ENCODE measurements around the gene MEPE.

MEPE gene, protein sequence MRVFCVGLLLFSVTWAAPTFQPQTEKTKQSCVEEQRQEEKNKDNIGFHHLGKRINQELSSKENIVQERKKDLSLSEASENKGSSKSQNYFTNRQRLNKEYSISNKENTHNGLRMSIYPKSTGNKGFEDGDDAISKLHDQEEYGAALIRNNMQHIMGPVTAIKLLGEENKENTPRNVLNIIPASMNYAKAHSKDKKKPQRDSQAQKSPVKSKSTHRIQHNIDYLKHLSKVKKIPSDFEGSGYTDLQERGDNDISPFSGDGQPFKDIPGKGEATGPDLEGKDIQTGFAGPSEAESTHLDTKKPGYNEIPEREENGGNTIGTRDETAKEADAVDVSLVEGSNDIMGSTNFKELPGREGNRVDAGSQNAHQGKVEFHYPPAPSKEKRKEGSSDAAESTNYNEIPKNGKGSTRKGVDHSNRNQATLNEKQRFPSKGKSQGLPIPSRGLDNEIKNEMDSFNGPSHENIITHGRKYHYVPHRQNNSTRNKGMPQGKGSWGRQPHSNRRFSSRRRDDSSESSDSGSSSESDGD

DNA sequence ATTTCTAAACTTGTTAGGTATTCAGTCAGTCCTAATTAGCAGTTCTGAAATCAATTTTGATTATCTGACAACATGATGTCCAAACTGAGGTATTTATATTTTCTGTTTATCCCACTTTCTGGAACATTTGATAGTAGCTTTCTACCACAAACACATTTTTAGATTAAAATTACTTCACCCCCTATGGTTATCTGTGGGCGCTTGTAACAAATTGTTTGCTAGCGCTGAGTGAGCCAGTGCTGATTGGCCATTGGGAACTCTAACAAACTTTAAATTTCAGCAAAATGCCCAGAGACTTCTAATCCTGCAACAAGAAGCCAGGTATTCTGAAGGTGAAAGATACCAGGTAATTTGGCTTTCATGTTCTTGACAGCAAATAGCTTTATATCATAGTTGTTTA lies at the start of gene MEPE:
Gene MEPE (plus strand): TSS at position 301 of the 400 bp plus-strand sequence. CDS start 1,746 bp downstream, outside the sequence.
- no peak for DNase-seq (ENCODE audit: low read depth)

DNA sequence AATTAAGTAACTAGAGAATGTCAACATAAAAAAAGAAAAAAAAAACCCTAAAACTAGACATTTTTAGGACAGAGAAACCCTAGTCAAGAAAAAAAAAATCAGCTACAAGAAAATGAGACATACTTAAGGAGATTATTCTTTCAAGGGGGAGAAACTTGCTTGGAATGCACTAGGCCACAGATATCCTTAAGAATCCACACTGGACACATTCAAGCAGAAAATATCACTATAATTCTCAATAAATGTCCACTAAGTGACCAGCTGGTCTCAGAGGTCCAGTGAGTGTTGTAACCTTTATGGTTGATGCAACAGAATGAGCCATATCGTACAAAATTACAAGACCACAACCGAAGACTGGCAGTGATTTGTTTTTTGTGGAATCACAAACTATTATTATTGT lies 49.0 kb upstream of the MEPE start:
- DNase-seq (ENCODE audit: low read depth): no peak

DNA sequence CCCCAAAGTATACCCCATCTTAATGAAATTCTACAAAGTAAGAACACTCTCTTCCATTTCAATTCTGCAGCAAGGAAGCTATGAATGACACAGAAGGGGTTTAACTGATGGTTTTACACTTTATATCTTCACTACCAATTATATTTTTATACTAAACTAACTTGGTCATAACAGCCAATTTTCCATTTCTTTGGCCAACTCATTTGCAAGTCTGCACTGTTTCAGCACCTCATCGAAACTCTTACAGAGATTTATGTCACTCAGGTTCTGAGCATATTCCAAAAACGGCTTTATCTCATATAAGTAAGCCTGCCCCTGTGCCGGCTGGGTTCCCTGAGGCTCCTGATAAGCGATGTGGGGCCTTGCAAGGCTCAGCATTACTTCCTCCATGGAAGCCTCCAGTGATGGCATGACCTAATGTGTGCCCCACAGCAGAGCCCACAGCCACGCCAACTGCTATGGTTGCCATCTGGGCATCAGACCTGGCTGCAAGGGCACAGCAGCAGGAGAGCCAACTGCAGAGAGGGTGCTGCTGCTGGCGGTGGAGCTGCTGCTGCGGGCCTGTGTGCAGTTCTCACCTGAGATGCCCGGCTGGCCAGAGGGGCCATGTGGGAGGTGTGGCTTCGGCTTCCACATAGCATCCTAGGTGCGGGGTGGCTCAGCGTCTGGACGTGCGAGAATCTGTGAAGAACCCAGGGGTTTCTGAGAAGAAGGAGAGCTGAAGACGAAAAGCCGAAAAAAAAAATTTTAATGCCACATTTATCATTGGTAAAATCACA lies 46.8 kb upstream of the MEPE start:
- no peak for DNase-seq (ENCODE audit: low read depth)

DNA sequence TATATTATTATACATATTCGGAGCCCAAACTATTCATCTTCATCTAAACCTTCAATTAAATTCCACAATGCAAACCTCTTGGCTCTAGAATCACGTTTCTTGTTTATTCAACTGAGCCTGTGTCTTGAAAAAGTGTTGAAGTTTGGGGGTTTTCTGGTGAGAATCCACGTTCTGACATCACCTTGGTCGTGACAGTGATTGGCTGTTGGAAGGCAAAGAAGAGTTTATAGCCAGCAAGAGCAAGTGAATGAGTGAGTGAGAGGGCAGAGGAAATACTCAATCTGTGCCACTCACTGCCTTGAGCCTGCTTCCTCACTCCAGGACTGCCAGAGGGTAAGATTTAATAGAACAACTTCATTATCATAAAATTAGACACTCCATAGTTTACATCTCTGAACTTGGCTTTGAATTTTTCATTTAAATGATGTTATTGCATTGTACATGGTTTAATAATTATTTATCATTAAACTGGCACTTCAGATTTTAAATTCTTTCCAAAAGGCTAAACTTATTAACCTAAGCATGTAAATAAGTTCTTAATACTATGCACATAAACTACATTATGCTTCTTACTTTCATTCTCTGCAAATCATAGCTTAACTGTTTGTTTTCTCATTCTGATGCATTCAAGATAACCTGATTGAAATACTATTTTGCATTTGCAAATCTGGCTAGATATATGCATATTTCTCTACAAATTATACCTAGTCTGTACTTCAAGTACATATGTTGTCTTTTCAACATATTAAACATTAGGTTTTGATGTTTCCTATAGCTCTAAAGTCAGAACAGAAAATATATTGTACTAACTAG lies 33.3 kb upstream of the MEPE start, which contains the start of gene IBSP:
Gene IBSP (plus strand): TSS at position 254 of the 813 bp plus-strand sequence. CDS start 2,808 bp downstream, outside the sequence.
- DNase-seq (ENCODE audit: low read depth): no peak

DNA sequence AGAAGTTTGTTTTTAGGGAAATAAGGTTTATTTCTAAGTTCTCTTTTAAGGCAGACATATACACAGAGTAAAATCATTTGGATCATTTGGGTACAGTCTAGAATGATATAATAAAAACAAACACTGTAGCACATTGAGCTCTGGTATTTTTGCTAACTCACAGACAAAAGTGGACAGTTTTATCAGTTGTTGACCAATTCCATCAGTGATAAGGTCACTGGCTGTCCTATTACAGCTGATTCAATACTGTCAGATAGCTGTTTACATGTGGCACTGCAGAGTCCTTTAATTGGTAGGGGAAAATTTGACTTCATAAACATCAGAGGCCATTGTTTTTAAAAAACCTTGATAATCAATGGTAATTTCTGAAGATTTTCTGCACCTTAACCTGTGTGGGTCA lies 29.9 kb upstream of the MEPE start:
- no peak for DNase-seq (ENCODE audit: low read depth)

DNA sequence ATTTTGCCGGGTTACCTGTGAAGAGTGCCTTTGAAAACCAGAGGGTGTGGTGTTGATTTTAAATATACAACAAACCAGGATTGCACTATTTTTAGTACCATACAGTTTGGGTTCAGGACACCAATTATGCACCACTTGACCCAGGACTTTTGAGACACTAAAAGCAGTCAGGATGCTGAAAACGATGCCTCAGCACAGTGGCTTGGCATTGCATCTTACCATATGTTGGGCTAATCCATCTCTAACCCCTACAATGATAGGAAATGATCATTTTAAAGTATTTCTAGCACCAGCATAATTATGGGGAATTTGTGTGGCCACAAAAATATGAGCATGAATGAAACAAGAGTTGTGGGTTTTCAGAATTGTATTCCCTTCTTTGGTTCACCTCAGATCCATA lies 29.3 kb upstream of the MEPE start:
- no peak for DNase-seq (ENCODE audit: low read depth)

DNA sequence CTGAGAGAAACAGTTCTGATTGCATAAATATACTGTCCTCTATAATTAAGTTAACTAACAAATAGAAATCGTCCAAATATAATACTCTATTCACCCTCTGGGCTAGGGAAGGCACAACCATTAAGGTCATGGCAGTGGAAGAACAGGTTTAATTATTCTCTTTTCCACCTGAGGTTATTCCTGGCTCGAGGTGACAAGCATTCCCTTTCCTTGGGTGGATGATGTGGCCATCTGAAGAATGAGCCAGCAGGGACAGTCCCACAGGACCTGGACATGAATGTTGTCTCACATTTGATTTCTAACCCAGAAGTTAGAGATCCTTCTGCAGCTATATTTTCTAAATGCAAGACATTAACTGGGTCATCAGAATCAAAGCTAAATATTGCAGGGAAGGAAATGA lies 27.9 kb upstream of the MEPE start:
- no peak for DNase-seq (ENCODE audit: low read depth)

DNA sequence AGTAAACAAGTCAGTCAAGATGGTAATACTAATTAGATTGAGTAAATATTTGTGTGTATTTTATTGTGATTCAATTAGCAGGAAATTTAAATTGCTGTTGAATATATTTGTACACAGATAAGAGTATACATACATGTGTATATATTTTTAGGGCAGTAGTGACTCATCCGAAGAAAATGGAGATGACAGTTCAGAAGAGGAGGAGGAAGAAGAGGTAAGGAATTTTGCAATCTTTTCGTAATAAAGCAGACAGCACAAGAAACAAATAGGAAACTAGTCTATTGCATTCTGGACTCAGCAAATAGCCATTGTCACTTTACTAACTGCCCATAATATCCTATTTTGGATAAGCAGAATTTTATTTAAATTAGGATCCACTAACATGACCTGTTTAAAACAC lies 26.8 kb upstream of the MEPE start:
- DNase-seq (ENCODE audit: low read depth): no peak

DNA sequence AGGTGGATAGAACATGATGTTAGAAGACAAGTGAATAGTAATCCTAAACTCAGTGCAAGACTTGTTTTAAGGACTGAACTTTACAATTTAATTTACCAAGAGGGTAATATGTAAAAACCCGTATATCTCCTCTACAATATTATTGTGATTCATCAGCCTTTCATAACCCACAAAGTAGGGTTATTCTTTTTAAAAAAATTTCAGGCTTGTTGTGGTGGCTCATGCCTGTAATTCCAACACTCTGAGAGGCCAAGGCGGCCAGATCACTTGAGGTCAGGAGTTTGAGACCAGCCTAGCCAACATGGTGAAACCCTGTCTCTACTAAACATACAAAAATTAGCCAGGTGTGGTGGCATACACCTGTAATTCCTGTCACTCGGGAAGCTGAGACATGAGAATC lies 26.2 kb upstream of the MEPE start:
- DNase-seq (ENCODE audit: low read depth): no peak

DNA sequence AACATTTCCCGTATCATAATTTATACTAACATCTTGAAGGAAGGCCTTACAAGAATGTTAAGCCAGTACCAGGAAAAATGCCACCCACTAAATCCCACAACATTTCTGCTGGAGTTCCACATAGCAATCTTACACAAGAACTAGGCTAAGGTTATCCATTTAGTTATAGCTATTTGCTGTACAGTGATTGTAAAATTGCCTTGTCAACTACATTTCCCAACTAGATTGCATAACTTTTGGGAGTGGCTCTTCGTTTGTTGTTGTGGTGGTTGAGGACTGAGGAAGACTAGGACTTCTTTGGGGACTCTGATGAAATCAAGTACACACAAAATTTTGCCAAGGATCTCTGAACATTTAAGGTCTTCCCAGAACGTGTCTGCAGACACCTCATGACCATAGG lies 25.4 kb upstream of the MEPE start:
- no peak for DNase-seq (ENCODE audit: low read depth)

DNA sequence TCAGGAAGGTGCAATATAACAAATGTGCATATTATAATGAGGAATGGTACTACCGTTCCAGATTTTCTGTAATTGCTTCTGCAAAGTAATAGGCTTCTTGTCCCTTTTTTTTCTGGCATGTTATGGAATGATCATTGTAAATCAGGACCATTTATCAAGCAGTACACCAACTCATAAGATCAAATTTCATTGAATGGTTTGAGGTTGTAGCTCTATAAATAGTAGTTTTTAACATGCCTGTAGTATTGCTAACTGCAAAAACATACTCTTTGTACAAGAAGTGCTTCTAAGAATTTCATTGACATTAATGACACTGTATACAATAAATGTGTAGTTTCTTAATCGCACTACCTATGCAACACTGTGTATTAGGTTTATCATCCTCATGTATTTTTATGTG lies 20.8 kb upstream of the MEPE start:
- DNase-seq (ENCODE audit: low read depth): no peak

DNA sequence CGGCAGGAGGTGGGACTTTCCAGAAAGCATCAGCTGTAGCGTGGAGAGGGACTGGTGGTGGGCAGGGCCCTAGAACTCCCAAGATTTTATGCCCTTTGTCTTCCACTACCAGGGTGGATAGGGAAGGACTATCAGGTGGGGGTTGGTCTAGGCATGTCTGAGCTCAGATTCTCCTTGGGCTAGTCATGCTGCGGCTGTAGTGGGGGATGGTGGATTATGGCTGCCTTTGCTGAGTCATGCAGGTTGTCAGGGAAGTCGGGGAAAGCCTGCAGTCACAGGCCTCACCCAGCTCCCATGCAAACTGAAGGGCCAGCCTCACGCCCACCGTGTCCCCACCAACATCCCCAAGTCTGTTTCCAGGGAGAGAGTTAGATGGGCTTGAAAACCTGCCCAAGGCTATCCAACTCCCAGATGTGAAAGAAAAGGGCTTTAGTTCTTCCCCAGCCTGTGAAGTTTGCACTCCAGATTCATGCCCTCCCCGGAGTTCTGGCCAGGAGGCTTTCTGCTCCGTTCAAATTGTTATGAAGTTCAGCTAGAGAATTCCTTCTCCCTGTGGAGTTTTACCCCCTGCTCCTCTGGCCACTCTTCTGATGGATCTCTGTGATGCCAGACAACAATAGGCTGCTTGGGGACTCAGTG lies 13.4 kb upstream of the MEPE start:
- no peak for DNase-seq (ENCODE audit: low read depth)

DNA sequence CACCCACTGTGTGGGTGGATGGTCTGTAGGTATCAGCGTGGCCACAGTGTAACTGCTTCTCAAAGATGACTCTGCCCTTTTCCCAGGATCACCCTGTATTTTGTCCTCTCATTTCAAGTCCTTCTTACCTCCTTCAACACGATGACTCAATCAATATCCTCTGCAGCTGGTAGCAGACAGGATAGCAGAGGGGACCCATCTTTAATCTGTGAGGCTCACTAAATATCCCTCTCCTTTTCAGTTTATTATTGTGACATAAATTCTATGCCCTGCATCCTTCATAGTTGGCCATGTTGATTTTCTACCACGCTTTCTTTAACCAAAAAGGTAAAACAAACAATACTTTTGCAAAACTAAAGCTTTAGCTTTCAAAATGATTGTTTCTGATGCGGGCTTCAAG lies 9.6 kb upstream of the MEPE start:
- DNase-seq (ENCODE audit: low read depth): no peak

DNA sequence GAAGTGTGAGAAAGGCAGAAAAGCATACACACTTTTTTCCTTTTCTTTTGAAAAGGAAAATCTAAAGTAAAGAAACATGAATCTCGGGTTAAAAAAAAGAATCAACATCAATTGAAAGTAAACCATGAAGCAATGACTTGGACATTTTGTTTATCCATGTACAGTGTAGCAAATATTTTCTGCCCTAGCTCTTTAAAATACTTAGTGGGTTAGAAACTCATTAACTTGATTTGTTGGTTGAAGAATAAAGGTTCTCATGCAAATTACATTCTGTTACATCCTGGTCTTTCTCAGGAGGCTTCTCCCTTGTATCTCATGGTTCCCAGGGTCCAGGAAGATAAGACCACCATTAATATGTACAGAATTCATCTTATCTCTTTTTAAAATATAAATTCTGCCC lies 9.0 kb upstream of the MEPE start:
- DNase-seq (ENCODE audit: low read depth): no peak

DNA sequence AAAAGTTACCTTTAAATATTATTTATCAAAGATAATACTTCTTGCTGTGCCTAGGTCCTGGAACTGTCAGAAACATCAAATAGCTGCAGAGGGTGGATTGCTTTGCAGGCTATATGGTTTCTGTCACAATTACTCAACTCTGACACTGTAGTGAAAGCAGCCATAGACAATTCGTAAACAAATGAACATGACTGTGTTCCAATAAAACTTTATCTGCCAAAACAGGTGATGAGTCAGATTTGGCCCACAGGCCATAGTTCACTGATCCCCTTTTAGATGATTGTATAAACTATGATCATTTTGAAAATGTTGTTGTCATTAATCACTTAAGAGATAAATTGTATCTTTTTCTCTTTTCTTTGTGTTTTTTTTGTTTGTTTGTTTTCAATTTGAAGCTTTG lies 8.4 kb upstream of the MEPE start:
- DNase-seq (ENCODE audit: low read depth): no peak

DNA sequence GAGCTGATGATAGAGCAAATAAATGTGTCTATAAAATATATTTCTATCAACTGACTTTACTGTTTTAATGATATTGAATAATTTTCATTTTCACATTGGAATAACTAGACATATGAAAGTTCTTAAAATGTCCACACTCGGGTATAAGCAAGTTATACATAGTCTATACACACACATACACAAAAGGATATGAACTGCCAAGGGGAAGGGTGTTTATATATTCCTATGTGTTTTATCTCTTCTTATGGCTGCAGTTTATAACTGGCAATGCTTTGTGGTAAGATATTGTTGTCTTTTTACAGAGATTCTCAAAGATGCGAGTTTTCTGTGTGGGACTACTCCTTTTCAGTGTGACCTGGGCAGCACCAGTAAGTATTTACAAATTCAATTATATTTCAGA lies 1.6 kb downstream of the MEPE start:
- no peak for DNase-seq (ENCODE audit: low read depth)

DNA sequence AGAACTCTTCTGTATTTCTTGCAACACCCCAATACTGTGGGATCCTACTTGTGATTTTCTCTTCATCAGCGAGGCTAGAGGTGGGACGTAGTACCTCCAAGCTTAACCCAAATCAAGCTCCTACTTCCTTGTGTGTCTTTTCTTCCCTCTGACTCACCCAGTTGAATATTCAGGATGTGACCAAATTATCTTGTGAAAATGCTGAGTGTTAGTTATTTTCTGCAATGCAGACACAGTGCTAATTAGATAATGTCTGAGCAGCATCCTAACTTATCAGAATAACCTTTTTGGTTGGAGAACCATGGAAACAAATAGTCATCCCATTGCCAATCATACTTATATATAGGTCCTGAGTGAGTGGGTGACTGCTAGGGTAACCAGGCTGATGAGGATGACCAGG lies 2.4 kb downstream of the MEPE start:
- DNase-seq (ENCODE audit: low read depth): no peak

DNA sequence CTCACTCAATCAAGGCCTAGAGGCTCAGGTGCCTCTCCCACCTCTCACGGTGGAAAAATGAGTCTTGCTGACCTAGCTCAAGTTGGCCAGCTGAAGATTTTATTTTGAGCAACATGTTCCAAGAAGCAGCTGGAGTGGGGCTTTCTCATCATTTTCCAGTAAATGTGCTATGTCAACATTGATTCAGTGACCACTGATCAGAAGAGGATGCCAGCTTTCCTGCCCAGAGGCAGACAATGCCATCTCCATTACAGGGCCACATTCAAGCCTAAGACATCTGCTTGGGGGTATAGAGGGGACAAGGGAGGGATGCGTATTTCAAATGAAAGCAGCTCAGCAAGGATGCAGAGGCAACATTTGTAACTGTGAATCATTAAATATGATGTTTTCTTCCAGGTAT lies 3.0 kb downstream of the MEPE start:
- DNase-seq (ENCODE audit: low read depth): no peak

DNA sequence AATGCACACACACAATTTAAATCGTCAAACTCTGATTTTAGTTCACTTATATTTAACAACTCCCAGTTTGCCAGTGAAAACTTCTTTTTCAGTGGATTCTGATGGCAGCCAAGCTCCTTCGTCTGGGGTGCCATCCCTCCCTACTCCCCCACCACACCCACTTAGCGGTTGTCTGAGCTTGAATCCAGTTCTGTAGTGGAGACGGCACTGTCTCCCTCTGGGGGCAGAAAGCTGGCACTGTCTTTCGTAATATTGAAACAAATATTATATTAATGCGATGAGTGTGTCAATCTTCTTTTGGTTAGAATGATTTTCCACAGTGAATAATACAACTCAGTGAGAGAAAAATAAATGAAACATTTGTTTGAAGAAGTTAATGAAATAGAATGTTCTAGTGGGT lies 5.4 kb downstream of the MEPE start:
- no peak for DNase-seq (ENCODE audit: low read depth)

DNA sequence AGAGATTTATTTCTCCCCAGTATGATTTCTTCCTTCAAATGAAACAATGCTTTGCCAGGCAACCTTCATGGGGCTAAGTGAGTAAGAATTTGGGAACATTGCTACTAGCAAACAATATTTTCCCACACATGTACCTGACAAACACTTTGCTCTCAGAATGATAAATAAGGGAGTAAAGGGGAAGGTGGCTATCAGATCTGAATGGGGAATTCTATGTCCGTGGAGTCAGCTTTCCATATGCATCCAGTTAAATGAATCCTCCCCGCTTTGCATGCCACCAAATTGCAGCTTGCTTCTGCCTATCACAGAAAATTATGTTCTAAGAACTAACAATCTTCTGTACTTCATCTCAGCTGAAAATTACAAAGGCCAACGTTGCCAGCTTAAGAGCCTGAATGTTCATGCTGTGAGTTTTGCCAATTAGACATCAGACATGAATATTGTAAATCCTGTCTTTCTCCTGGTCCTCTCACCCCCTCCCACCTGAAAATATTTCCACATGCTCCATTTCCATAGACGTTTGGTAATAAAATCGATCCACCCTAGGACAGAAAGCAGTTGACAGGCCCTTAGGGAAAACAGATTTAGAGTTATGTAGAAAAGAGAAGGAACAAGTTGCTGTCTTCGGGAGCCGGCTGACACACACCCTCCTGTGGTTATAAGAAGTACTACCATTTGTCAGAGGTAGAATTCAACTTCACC lies 6.3 kb downstream of the MEPE start:
- no peak for DNase-seq (ENCODE audit: low read depth)

DNA sequence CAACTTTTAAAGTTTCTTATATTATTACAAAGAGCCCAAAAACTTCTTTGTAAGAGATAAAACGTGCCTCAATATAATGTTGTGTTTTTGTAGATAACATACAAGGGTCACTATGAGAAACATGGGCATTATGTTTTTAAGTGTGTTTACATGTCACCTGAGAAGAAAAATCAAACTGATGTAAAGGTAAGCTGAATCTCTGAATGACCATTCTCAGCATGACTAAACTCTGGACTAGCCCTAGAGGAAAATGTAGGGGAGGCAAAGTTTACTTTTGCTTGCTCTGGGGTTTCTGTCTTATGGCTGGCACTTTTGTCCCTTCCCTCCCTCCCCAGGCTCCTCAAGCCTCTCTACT lies 6.8 kb downstream of the MEPE start:
- DNase-seq (ENCODE audit: low read depth): no peak

Measured in stimulated activated CD8-positive, alpha-beta memory T cell treated with anti-CD3 and anti-CD28 coated beads, Interleukin-7, amount 100 ng/mL, for 24 hours (primary cell).